Cardiac fibroblast (primary cell): Measurements from ENCODE around the gene IL5RA.

Source experiments
- DNase-seq, 2 donors: peaks; one replicate each; pipeline versions ENCODE4 v3.0.0 to v3.0.0-alpha.2; 2010; ENCODE audit warnings: low read depth in 2 of 2
- H3K4me3 ChIP-seq, 2 donors: replicated peaks in 1 of 2; 1 replicate in 1 of 2; 2 replicates in 1 of 2; pipeline ENCODE4 v1.5.1; 2011; ENCODE audit warnings: low read depth in 2 of 2, low read length in 2 of 2, mild to moderate bottlenecking in 2 of 2, moderate library complexity in 1 of 2
- TF ChIP-seq, protein P1 (sequence below): IDR thresholded peaks from one replicate; pipeline ENCODE4 v1.5.1; 2011; ENCODE audit warnings: low read depth, mild to moderate bottlenecking, low read length, inconsistent platforms

The IL5RA gene

DNA sequence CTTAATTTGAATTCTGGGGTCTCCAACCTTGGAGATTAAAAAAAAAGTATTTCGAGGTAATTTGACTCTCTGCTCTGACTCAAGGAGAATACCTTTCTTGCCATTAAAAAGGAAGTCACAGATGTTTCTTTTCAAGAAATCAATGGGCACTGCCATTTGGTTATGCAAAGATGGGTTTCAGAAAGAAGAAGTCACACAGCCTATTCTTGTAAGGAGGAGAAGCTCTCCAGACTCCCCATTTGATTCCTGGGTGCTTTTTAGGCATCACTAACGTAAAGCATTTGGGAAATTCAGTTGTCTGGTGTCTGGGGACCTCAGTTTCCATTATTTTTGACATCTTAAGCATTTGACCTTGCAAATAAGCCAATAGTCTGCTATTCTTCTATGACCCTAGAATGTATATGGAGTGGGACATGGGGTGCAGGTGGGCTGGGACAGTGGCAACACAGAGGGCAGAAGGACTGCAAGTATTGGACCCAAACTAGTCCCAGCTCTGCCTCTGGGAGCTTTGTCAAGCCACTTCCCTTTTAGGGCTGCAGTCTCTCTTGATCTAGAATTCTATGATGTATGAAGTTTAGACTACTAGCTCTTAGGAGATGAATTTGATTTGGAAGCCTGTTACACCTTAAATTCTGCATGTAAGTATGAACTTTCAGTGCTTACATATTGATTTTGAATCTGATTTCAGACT is 27.8 kb downstream of the IL5RA start:
- TF ChIP-seq, protein P1, sequence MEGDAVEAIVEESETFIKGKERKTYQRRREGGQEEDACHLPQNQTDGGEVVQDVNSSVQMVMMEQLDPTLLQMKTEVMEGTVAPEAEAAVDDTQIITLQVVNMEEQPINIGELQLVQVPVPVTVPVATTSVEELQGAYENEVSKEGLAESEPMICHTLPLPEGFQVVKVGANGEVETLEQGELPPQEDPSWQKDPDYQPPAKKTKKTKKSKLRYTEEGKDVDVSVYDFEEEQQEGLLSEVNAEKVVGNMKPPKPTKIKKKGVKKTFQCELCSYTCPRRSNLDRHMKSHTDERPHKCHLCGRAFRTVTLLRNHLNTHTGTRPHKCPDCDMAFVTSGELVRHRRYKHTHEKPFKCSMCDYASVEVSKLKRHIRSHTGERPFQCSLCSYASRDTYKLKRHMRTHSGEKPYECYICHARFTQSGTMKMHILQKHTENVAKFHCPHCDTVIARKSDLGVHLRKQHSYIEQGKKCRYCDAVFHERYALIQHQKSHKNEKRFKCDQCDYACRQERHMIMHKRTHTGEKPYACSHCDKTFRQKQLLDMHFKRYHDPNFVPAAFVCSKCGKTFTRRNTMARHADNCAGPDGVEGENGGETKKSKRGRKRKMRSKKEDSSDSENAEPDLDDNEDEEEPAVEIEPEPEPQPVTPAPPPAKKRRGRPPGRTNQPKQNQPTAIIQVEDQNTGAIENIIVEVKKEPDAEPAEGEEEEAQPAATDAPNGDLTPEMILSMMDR = no peak
- H3K4me3 ChIP-seq = no peak overlapping the region
- no peak for DNase-seq

DNA sequence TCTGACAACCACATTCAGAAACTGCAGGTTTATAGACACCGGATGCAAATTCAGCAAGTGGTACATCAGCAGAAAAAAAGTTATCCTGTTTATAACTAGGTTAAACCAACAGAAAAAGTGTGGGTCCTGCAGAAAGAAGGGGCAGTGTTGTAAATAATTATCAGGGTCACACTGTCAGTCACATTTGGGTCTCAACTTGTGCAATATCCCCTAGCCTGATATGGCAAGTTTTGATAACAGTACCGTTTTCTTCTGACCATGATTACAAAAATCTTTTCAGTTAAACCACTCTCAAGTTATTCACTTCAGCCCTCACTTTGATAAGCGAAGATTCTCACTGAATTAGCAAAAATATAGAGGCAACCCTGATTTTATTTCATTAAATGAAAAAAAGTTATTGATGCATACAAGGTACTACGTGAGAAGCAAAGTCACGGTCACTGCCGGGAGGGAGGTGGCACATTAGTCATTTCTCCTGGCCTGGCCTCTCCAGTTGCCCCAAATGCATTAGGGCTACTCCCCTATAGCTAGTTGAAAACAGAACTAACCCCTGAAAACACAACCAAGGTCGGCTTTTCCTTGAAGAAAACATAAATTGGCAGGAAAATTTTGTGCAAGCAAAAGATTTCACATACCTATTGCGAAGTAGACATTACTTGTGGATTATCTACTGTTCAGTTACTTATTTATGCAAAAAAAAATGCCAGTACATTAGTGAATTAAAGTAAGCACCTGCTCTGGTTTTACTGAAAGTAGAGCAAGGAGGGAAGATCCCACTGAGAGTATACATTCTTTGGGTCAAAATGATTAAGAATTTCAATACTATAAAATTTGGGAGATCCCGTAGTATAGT is 28.6 kb downstream of the IL5RA start:
- DNase-seq = no peak
- TF ChIP-seq, protein P1 = no peak
- no peak overlapping the region for H3K4me3 ChIP-seq

DNA sequence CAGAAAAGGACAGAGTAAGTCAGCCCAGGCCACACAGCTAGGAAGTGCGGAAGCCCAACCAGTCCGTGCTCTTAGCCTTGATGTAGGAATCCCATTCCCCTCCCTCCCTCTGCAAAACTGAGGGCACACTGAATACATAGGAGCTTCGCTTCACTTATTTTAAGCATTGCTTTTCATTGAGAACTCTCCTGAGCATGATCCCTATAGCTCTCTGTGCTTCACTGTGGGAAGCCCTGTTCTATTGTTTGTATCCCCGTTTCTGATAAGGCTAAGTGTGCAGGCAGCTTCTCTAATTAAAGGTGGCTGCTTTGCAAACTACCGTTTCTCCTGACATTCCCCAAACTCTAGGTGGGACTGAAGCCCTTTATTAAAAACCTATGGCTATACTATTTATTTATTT is 29.9 kb downstream of the IL5RA start:
- TF ChIP-seq, protein P1 = no peak
- H3K4me3 ChIP-seq = no peak overlapping the region
- no peak for DNase-seq

DNA sequence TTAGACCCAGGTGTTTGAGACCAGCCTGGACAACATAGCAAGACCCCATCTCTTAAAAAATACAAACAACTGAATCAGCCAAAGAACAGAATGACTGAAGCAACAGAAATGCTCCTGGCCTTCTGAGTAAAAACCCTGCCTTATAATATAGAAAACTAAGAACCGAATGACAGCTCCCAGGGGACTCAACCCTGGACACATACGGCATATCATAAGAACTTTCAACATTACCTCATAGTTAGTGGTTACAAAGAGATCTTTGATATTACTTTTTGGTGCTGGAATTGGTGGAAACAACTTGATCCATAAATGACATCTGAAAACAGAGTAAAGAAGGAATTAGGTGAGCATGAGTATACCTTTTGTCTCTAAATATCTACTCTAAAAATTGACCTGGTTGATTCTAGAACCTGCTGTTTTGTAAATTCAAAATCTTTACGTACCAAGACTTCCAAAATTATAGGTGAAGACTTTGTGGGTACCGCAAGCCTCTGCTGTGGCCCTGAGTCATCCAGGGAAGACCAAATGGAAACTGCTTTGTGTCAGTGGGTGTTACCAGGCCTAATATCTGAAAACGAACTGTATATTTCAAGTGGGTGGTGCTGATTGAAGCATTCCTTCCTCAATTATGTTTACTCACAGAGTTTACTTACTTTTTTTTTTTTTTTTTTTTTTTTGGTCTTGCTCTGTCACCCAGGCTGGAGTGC is 35.5 kb downstream of the IL5RA start:
- H3K4me3 ChIP-seq = no peak overlapping the region
- TF ChIP-seq, protein P1 = no peak
- no peak for DNase-seq

DNA sequence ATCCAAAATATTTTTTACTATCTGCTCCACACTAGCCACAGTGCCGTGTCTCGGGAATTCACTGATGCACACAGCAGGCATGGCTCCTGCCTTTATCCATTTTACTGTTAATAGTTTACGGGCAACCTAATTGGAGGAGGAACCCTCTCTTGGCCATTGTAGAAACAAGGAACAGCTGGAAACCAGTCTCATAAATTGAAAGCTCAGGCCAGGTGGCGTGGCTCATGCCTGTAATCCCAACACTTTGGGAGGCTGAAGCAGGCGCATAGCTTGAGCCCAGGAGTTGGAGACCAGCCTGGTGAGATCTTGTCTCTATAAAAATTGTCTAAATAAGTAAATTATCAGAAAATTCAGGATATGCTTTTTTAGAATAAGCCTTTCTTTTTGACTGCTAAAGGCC is 39.0 kb downstream of the IL5RA start:
- no peak overlapping the region for H3K4me3 ChIP-seq
- TF ChIP-seq, protein P1 = no peak
- no peak for DNase-seq

DNA sequence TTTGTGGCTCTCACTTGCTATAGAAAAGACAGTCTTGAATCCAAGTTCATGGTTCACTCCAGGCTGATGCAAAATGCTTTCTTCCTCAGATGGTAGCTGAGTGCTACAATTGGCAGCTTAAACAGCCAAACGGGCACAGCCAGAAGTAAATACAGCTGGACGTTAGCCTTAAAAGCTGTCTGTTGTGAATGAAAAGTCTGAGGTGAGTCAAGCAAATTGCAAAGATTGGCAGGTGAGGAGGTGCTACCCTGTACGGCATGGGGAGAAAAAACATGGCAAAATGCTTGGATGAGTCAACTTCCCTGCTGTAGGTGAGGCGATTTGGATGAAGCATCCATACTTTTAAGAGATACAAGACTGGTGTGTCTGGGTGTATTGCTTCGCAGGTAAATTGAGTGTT is 40.5 kb downstream of the IL5RA start:
- DNase-seq = no peak
- TF ChIP-seq, protein P1 = no peak
- H3K4me3 ChIP-seq = no peak overlapping the region
